ENCODE data around the gene PVALB.

GRCh38 chr22:36829370-36830002 is 12.7 kb upstream of the PVALB start:
- TF ChIP-seq CTCF (IDR thresholded peaks at IDR 0.05; ENCODE audit: low read length) (no peak), EZH2phosphoT487 (IDR thresholded peaks at IDR 0.05; ENCODE audit: low read length) (no peak), EZH2 (optimal IDR thresholded peaks at IDR 0.05; ENCODE audit: low read depth, low read length) (no peak)
